Keratinocyte (primary cell): ENCODE results near the gene CLMN. TPM values are rescaled to one million over a fixed set of nuclear protein-coding genes. Genes with fewer than 3 reads are reported as not detected.

Experiments
- DNase-seq: peaks from one replicate; pipeline ENCODE4 v3.0.0-alpha.2; 2011; ENCODE audit warnings: low read depth, missing footprints, low spot score
- FAIRE-seq: peaks from 2 replicates; lab custom pipeline; 2011; peaks lifted over from hg19 to GRCh38; lab: Jason Lieb, UNC
- H2AFZ ChIP-seq: 2 replicates; pipeline ENCODE4 v1.6.0; 2012; ENCODE audit warnings: low read length, control low read depth, inconsistent platforms; ENCODE audit not compliant: control insufficient read depth
- H3K27ac ChIP-seq: 2 replicates; pipeline ENCODE4 v1.5.1; 2011; ENCODE audit warnings: low read length; ENCODE audit not compliant: control insufficient read depth, insufficient read depth
- H3K27me3 ChIP-seq: 3 replicates; pipeline ENCODE4 v1.6.0; 2011; ENCODE audit warnings: low read length; ENCODE audit not compliant: control insufficient read depth, insufficient read depth; ENCODE audit errors: extremely low read depth
- H3K36me3 ChIP-seq, 2 experiments: 2 replicates in 1 of 2; 3 replicates in 1 of 2; pipeline ENCODE4 v1.5.1; 2011; ENCODE audit warnings: low read length in 2 of 2, mild to moderate bottlenecking in 1 of 2; ENCODE audit not compliant: control insufficient read depth in 2 of 2, insufficient read depth in 2 of 2; ENCODE audit errors: extremely low read depth in 1 of 2
- H3K4me1 ChIP-seq: 3 replicates; pipeline ENCODE4 v1.5.1; 2011; ENCODE audit warnings: low read length; ENCODE audit not compliant: control insufficient read depth, insufficient read depth; ENCODE audit errors: extremely low read depth
- H3K4me2 ChIP-seq: 3 replicates; pipeline ENCODE4 v1.6.0; 2011; ENCODE audit warnings: low read depth, low read length; ENCODE audit not compliant: control insufficient read depth, insufficient read depth; ENCODE audit errors: extremely low read depth
- H3K4me3 ChIP-seq, 3 experiments: fragments of 200-600 bp in 1 of 3; sonication (generic) in 1 of 3; 2 replicates in 2 of 3; 3 replicates in 1 of 3; pipeline ENCODE4 v1.5.1; 2011 to 2016; ENCODE audit warnings: low read length in 3 of 3, mild to moderate bottlenecking in 3 of 3, control low read depth in 2 of 3, inconsistent platforms in 1 of 3, low read depth in 1 of 3, mixed read lengths in 1 of 3, mixed run types in 1 of 3, moderate library complexity in 1 of 3; ENCODE audit not compliant: control insufficient read depth in 2 of 3, insufficient read depth in 2 of 3; ENCODE audit errors: extremely low read depth in 1 of 3
- H3K79me2 ChIP-seq: 2 replicates; pipeline ENCODE4 v1.6.0; 2012; ENCODE audit warnings: low read length; ENCODE audit not compliant: control insufficient read depth, insufficient read depth
- H3K9ac ChIP-seq: 3 replicates; pipeline ENCODE4 v1.6.0; 2011; ENCODE audit warnings: low read length; ENCODE audit not compliant: control insufficient read depth, insufficient read depth; ENCODE audit errors: extremely low read depth
- H3K9me1 ChIP-seq: 3 replicates; pipeline ENCODE4 v1.6.0; 2011; ENCODE audit warnings: low read length; ENCODE audit not compliant: control insufficient read depth, insufficient read depth; ENCODE audit errors: extremely low read depth
- H3K9me3 ChIP-seq: 2 replicates; pipeline ENCODE4 v1.5.1; 2012; ENCODE audit warnings: low read depth, low read length; ENCODE audit not compliant: control insufficient read depth
- H4K20me1 ChIP-seq: 3 replicates; pipeline ENCODE4 v1.6.0; 2011; ENCODE audit warnings: low read length; ENCODE audit not compliant: control insufficient read depth, insufficient read depth; ENCODE audit errors: extremely low read depth
- CTCF ChIP-seq, 3 experiments: IDR thresholded peaks in 1 of 3; conservative IDR thresholded peaks in 1 of 3; optimal IDR thresholded peaks in 1 of 3; 2 replicates in 2 of 3; 3 replicates in 1 of 3; pipeline versions ENCODE3 to v1.5.1; 2011; ENCODE audit warnings: low read length in 3 of 3, mild to moderate bottlenecking in 3 of 3, moderate library complexity in 2 of 3, control low read depth in 1 of 3, inconsistent platforms in 1 of 3; ENCODE audit not compliant: insufficient read depth in 2 of 3; ENCODE audit errors: extremely low read depth in 1 of 3
- EZH2 ChIP-seq: IDR thresholded peaks from one replicate; pipeline ENCODE4 v1.6.1; 2012; ENCODE audit warnings: inconsistent platforms, mild to moderate bottlenecking, low read length, moderate library complexity
- dilution Hi-C: fragments of 300-500 bp; cut with MboI; formaldehyde crosslinking; loops from one replicate; pipeline ENCODE4 v1.7.0; 2020; ENCODE audit warnings: low sequenced_read_pairs; ENCODE audit not compliant: extremely low pct_ligation_motif_present
- polyA plus RNA-seq, 5 experiments: library from polyadenylated mRNA; depleted of rRNA in 3 of 5; stranded (reverse) in 3 of 5; stranded (forward) in 1 of 5; unstranded in 1 of 5; fragments of >200 nt; gene quantifications; 1 replicate in 1 of 5; 2 replicates in 3 of 5; 3 replicates in 1 of 5; pipeline versions ENCODE4 v1.2.1 to v1.2.3, GENCODE V29; 2011 to 2012; ENCODE audit warnings: missing spikeins in 2 of 5, low read depth in 1 of 5, low replicate concordance in 1 of 5

CLMN gene
- polyA plus RNA-seq, 1 donor (not counting 4 experiments of a cell fraction or from before 2014, with no cell fraction given): 6.1 TPM

- Histone ChIP-seq H3K27me3 (no peaks in the 10 kb centered on the region), H2AFZ (no peak overlapping the region), H3K9me1 (no peaks in the 10 kb centered on the region), H3K9ac (no peak overlapping the region), H3K4me3 (no peak overlapping the region), H3K4me2 (no peak overlapping the region), H3K79me2 (no peaks in the 10 kb centered on the region), H3K4me1 (peaks cover 27% of the 10 kb centered on the region), H3K36me3 (no peaks in the 10 kb centered on the region), H4K20me1 (no peaks in the 10 kb centered on the region), H3K9me3 (no peaks in the 10 kb centered on the region), H3K27ac (no peak overlapping the region)
- FAIRE-seq (no peak), DNase-seq (no peak)
- TF ChIP-seq CTCF (optimal IDR thresholded peaks at IDR 0.05 in 1 of 3, IDR thresholded peaks at IDR 0.05 in 1 of 3, conservative IDR thresholded peaks at IDR 0.05 in 1 of 3; ENCODE audit: extremely low read depth in 1 of 3, insufficient read depth in 2 of 3, low read length in 3 of 3) (no peak), EZH2 (no peak)
- dilution Hi-C loops: no loop called here
Observed at GRCh38 chr14:95320955-95321600, 1.4 kb upstream of the CLMN start.

GRCh38 chr14:95320078-95320895, 579 bp upstream of the CLMN start:
- DNase-seq: no peak
- H2AFZ ChIP-seq: peak overlapping the region; percentile 10
- H3K79me2 ChIP-seq: no peaks in the 10 kb centered on the region
- H4K20me1 ChIP-seq: no peaks in the 10 kb centered on the region
- no peak overlapping the region for H3K27ac ChIP-seq
- H3K36me3 ChIP-seq: no peaks in the 10 kb centered on the region
- no peaks in the 10 kb centered on the region for H3K27me3 ChIP-seq
- H3K9ac ChIP-seq: peak overlapping the region; percentile 57
- peak overlapping the region; percentile 45 for H3K4me2 ChIP-seq
- TF ChIP-seq CTCF (optimal IDR thresholded peaks at IDR 0.05 in 1 of 3, IDR thresholded peaks at IDR 0.05 in 1 of 3, conservative IDR thresholded peaks at IDR 0.05 in 1 of 3; ENCODE audit: extremely low read depth in 1 of 3, insufficient read depth in 2 of 3, low read length in 3 of 3) (no peak), EZH2 (no peak)
- H3K9me1 ChIP-seq: no peaks in the 10 kb centered on the region
- H3K4me3 ChIP-seq: peak overlapping the region in 2 of 3 experiments; percentile 15 to 25
- H3K9me3 ChIP-seq: no peaks in the 10 kb centered on the region
- H3K4me1 ChIP-seq: peaks cover 28% of the 10 kb centered on the region
- FAIRE-seq: no peak
- dilution Hi-C loops: no loop called here
